A549 (cell line): ENCODE results near the gene ZNF791. TPM values are rescaled to one million over a fixed set of nuclear protein-coding genes. Genes with fewer than 3 reads are reported as not detected.

Source experiments
- ATAC-seq, 2 experiments: fragments of 200-7000 bp in 1 of 2; fragments of >200 bp in 1 of 2; cut with Nextera tagmentation in 1 of 2; cut with Tn5 transposase in 1 of 2; 3 replicates each; pipeline versions ENCODE4 v1.8.0 to v1.9.1; 2018 to 2020; ENCODE audit warnings: mild to moderate bottlenecking in 1 of 2, moderate library complexity in 1 of 2
- CTCF ChIA-PET: fragments of 300-600 bp; sonication (Branson Sonifier 250); formaldehyde crosslinking; extraction: SDS; loops from one replicate; lab custom pipeline; 2021; ENCODE audit warnings: antibody characterized with exemption, inconsistent platforms; lab: Yijun Ruan, JAX
- POLR2A ChIA-PET: fragments of 350-600 bp; formaldehyde crosslinking; extraction: SDS; loops from one replicate; lab custom pipeline; 2021; ENCODE audit warnings: antibody characterized with exemption, inconsistent platforms; lab: Yijun Ruan, JAX
- DNase-seq, 2 experiments: peaks; one replicate each; pipeline versions ENCODE4 v3.0.0 to v3.0.0-alpha.2; 2011 to 2016; ENCODE audit warnings: low read depth in 1 of 2, low spot score in 1 of 2
- FAIRE-seq: peaks from 2 replicates; lab custom pipeline; 2011; peaks lifted over from hg19 to GRCh38; lab: Jason Lieb, UNC
- H3K27ac ChIP-seq, 2 experiments: fragments of >200 bp; sonication (Bioruptor Twin); formaldehyde crosslinking; 3 replicates each; pipeline ENCODE4 v1.5.1; 2016 to 2017
- H3K4me1 ChIP-seq: fragments of >200 bp; sonication (Bioruptor Twin); formaldehyde crosslinking; 3 replicates; pipeline ENCODE4 v1.6.1; 2016
- H3K4me2 ChIP-seq: fragments of >200 bp; sonication (Bioruptor Twin); formaldehyde crosslinking; 3 replicates; pipeline ENCODE4 v1.6.1; 2016
- H3K4me3 ChIP-seq: fragments of >200 bp; sonication (Bioruptor Twin); formaldehyde crosslinking; 3 replicates; pipeline ENCODE4 v1.5.1; 2016
- H3K9me3 ChIP-seq: fragments of >200 bp; sonication (Bioruptor Twin); formaldehyde crosslinking; 3 replicates; pipeline ENCODE4 v1.6.1; 2016
- ATOH8 ChIP-seq: fragments of 250-450 bp; sonication (Bioruptor Pico); IDR thresholded peaks from 2 replicates; pipeline ENCODE4 v1.5.0; 2020; ENCODE audit warnings: low read depth, mild to moderate bottlenecking, moderate library complexity
- BCL3 ChIP-seq: fragments of >200 bp; sonication (Bioruptor Twin); formaldehyde crosslinking; IDR thresholded peaks from 3 replicates; pipeline ENCODE4 v1.6.1; 2016
- BHLHE40 ChIP-seq: IDR thresholded peaks from 2 replicates; pipeline ENCODE4 v1.6.1; 2012; ENCODE audit warnings: low read depth, low read length, inconsistent platforms
- CBX8 ChIP-seq: fragments of 200-600 bp; sonication (generic); IDR thresholded peaks from 2 replicates; pipeline ENCODE4 v1.6.1; 2016
- CEBPB ChIP-seq, 2 experiments: fragments of >200 bp in 1 of 2; sonication (Bioruptor Twin) in 1 of 2; formaldehyde crosslinking in 1 of 2; IDR thresholded peaks; 2 replicates each; pipeline ENCODE4 v1.6.1; 2012 to 2016
- CHD2 ChIP-seq: fragments of 150-350 bp; IDR thresholded peaks from 2 replicates; pipeline ENCODE4 v1.6.1; 2014; ENCODE audit warnings: low read length; ENCODE audit not compliant: partially characterized antibody
- EP300 ChIP-seq, 2 experiments: fragments of >200 bp; sonication (Bioruptor Twin); formaldehyde crosslinking; IDR thresholded peaks; 2 replicates in 1 of 2; 3 replicates in 1 of 2; pipeline ENCODE4 v1.6.1; 2016 to 2017
- ESRRA ChIP-seq: fragments of 150-350 bp; IDR thresholded peaks from 2 replicates; pipeline ENCODE4 v1.6.1; 2014; ENCODE audit warnings: mild to moderate bottlenecking, low read length, borderline replicate concordance
- FOSB ChIP-seq: fragments of 250-450 bp; sonication (Bioruptor Pico); IDR thresholded peaks from 2 replicates; pipeline ENCODE4 v1.5.0; 2020; ENCODE audit warnings: mild to moderate bottlenecking, moderate library complexity
- FOSL2 ChIP-seq, 2 experiments: fragments of 450-650 bp in 1 of 2; fragments of >200 bp in 1 of 2; sonication (Bioruptor Twin) in 1 of 2; formaldehyde crosslinking; IDR thresholded peaks; 2 replicates each; pipeline versions ENCODE4 v1.5.0 to v1.6.1; 2016 to 2020; ENCODE audit warnings: mild to moderate bottlenecking in 1 of 2, moderate library complexity in 1 of 2
- FOXS1 ChIP-seq: fragments of 250-450 bp; sonication (Bioruptor Pico); IDR thresholded peaks from 2 replicates; pipeline ENCODE4 v1.5.0; 2020; ENCODE audit warnings: mild to moderate bottlenecking, moderate library complexity
- GATA3 ChIP-seq: IDR thresholded peaks from 2 replicates; pipeline ENCODE4 v1.6.1; 2012; ENCODE audit warnings: borderline replicate concordance
- HDAC2 ChIP-seq: fragments of 200-600 bp; sonication (generic); IDR thresholded peaks from 2 replicates; pipeline ENCODE4 v1.6.1; 2016
- HEYL ChIP-seq: fragments of 250-450 bp; sonication (Bioruptor Pico); IDR thresholded peaks from 2 replicates; pipeline ENCODE4 v1.8.0; 2021; ENCODE audit warnings: mild to moderate bottlenecking, moderate library complexity
- HOXA7 ChIP-seq: fragments of 250-450 bp; sonication (Bioruptor Pico); IDR thresholded peaks from 2 replicates; pipeline ENCODE4 v1.5.0; 2020; ENCODE audit warnings: mild to moderate bottlenecking, moderate library complexity
- HOXB13 ChIP-seq: fragments of 250-450 bp; sonication (Bioruptor Pico); IDR thresholded peaks from 2 replicates; pipeline ENCODE4 v1.5.0; 2020; ENCODE audit warnings: low read depth, mild to moderate bottlenecking, moderate library complexity
- JUN ChIP-seq, 2 experiments: fragments of >200 bp; sonication (Bioruptor Twin); formaldehyde crosslinking; IDR thresholded peaks; 2 replicates in 1 of 2; 3 replicates in 1 of 2; pipeline ENCODE4 v1.6.1; 2016 to 2017
- JUNB ChIP-seq: fragments of >200 bp; sonication (Bioruptor Twin); formaldehyde crosslinking; IDR thresholded peaks from 2 replicates; pipeline ENCODE4 v1.6.1; 2016
- MAFK ChIP-seq: fragments of 450-650 bp; IDR thresholded peaks from 2 replicates; pipeline ENCODE4 v1.6.1; 2014; ENCODE audit not compliant: partially characterized antibody
- MAX ChIP-seq: IDR thresholded peaks from 2 replicates; pipeline ENCODE4 v1.6.1; 2012
- NFE2L2 ChIP-seq: fragments of 150-350 bp; conservative IDR thresholded peaks from 2 replicates; pipeline ENCODE4 v1.6.1; 2014; ENCODE audit warnings: low read length
- NR3C1 ChIP-seq: fragments of >200 bp; sonication (Bioruptor Twin); formaldehyde crosslinking; IDR thresholded peaks from 3 replicates; pipeline ENCODE4 v1.6.1; 2017
- RARB ChIP-seq: fragments of 250-450 bp; sonication (Bioruptor Pico); IDR thresholded peaks from 2 replicates; pipeline ENCODE4 v1.8.0; 2021; ENCODE audit warnings: mild to moderate bottlenecking, moderate library complexity
- REST ChIP-seq: fragments of 200-600 bp; sonication (generic); IDR thresholded peaks from 2 replicates; pipeline ENCODE4 v1.6.1; 2016; ENCODE audit warnings: antibody characterized with exemption, mild to moderate bottlenecking, moderate library complexity
- RFX5 ChIP-seq: fragments of 450-650 bp; IDR thresholded peaks from 2 replicates; pipeline ENCODE4 v1.7.1; 2014; ENCODE audit warnings: antibody characterized with exemption, mild to moderate bottlenecking, moderate library complexity
- RNF2 ChIP-seq: fragments of 200-600 bp; sonication (generic); IDR thresholded peaks from 2 replicates; pipeline ENCODE4 v1.6.1; 2016; ENCODE audit warnings: low read depth, mild to moderate bottlenecking, antibody characterized with exemption, moderate library complexity, borderline replicate concordance
- ZC3H11A ChIP-seq: fragments of 450-650 bp; IDR thresholded peaks from 2 replicates; pipeline ENCODE4 v1.6.1; 2014; ENCODE audit warnings: antibody characterized with exemption, mild to moderate bottlenecking
- WGBS: methylation state at CpG from one replicate; pipeline ENCODE4 v1.1.6; 2017; ENCODE audit errors: missing lambda C conversion rate; 5-methylcytosine and 5-hydroxymethylcytosine counted together
- polyA plus RNA-seq, 4 experiments: library from polyadenylated mRNA; depleted of rRNA in 3 of 4; stranded (reverse); fragments of >200 nt; fragmentation: RNase III in 1 of 4; extraction: RNeasy Plus Mini Kit Qiagen cat#74134 plus additional on column Dnase treatment in 1 of 4; gene quantifications; 2 replicates in 3 of 4; 3 replicates in 1 of 4; pipeline ENCODE4 v1.2.3, GENCODE V29; 2011 to 2017

Gene ZNF791
- polyA plus RNA-seq, 2 of the 4 experiments (the other 2 are of a cell fraction): 4.5 to 7.1 TPM

GRCh38 chr19:12606796-12607195, 3.9 kb upstream of the ZNF791 start:
- no peak for FAIRE-seq
- H3K4me2 ChIP-seq: no peak overlapping the region
- no peak overlapping the region for H3K4me3 ChIP-seq
- CTCF ChIA-PET: no interaction called here
- H3K27ac ChIP-seq: no peak overlapping the region
- POLR2A ChIA-PET: no interaction called here
- WGBS: 100% methylated on average over 1 of the region's 1 CpG
- no peak for ATAC-seq
- peaks cover 12% of the 10 kb centered on the region; the same call in 2 of the 3 replicates for H3K9me3 ChIP-seq
- TF ChIP-seq CBX8 (no peak), MAFK (no peak), REST (no peak), NR3C1 (no peak), RARB (CRISPR knock-in tag) (no peak), JUNB (no peak), RFX5 (no peak), HOXB13 (CRISPR knock-in tag) (no peak), JUN (IDR thresholded peaks at IDR 0.05) (no peak), FOSB (CRISPR knock-in tag) (no peak), NFE2L2 (no peak), CEBPB (IDR thresholded peaks at IDR 0.05) (no peak), CHD2 (no peak), ZC3H11A (no peak), HEYL (no peak), FOSL2 (IDR thresholded peaks at IDR 0.05) (no peak), FOSL2 (CRISPR knock-in tag; IDR thresholded peaks at IDR 0.05) (no peak), FOXS1 (CRISPR knock-in tag) (no peak), HOXA7 (CRISPR knock-in tag) (no peak), HDAC2 (no peak), GATA3 (no peak)
- no peak for DNase-seq
- no peaks in the 10 kb centered on the region for H3K4me1 ChIP-seq

GRCh38 chr19:12607631-12608030, 3.1 kb upstream of the ZNF791 start:
- no peak for ATAC-seq
- H3K27ac ChIP-seq: no peak overlapping the region
- ChIA-PET POLR2A (no interaction called here), CTCF (no interaction called here)
- no peak for FAIRE-seq
- no peak for DNase-seq
- H3K4me2 ChIP-seq: no peak overlapping the region
- peaks cover 15% of the 10 kb centered on the region; the same call in 2 of the 3 replicates for H3K9me3 ChIP-seq
- 79% methylated on average over 3 of the region's 3 CpGs for WGBS
- no peak overlapping the region for H3K4me3 ChIP-seq
- no peak for TF ChIP-seq RFX5
- no peak for TF ChIP-seq RNF2
- TF ChIP-seq JUN (IDR thresholded peaks at IDR 0.05): no peak
- TF ChIP-seq ESRRA: no peak
- no peaks in the 10 kb centered on the region for H3K4me1 ChIP-seq

GRCh38 chr19:12611361-12611699, 610 bp downstream of the ZNF791 start:
- DNase-seq: peak; percentile 60 to 75
- Histone ChIP-seq H3K9me3 (peaks cover 40% of the 10 kb centered on the region), H3K4me2 (peak overlapping the region; percentile 86), H3K4me1 (no peaks in the 10 kb centered on the region), H3K4me3 (peak overlapping the region; percentile 99), H3K27ac (peak overlapping the region; percentile 82 to 93)
- WGBS: 2% methylated on average over 10 of the region's 10 CpGs
- CTCF ChIA-PET: no interaction called here
- no peak for FAIRE-seq
- ATAC-seq: peak; percentile 85 to 86
- POLR2A ChIA-PET: interaction anchor here (0.7 to 1.5 kb wide), 6 partner anchors 13 to 952 kb away, joined by 3 to 9 read pairs (median 3); partner anchors contain the start of genes MAN2B1, ZNF443 and ZNF564
- TF ChIP-seq MAX (no peak), RARB (CRISPR knock-in tag) (no peak), NR3C1 (no peak), REST (no peak), CEBPB (IDR thresholded peaks at IDR 0.05) (no peak), BHLHE40 (no peak), CBX8 (no peak), BCL3 (no peak), ATOH8 (CRISPR knock-in tag) (no peak), HOXB13 (CRISPR knock-in tag) (no peak), EP300 (IDR thresholded peaks at IDR 0.05) (no peak), NFE2L2 (no peak), JUNB (no peak)
